Tibial artery (tissue), 4 donors: ENCODE data around the gene HIVEP1.

Experiments
- DNase-seq, 2 donors: peaks; one replicate each; pipeline ENCODE4 v3.0.0-alpha.2; 2019
- H3K27ac ChIP-seq, 2 donors: fragments of 200-600 bp; sonication (generic) in 1 of 2; 1 replicate in 1 of 2; 2 replicates in 1 of 2; pipeline ENCODE4 v1.5.1; 2018 to 2019; ENCODE audit warnings: mild to moderate bottlenecking in 1 of 2
- H3K27me3 ChIP-seq, 2 donors: fragments of 200-600 bp; sonication (generic) in 1 of 2; one replicate each; pipeline versions ENCODE4 v1.5.1 to v1.6.0; 2016 to 2019
- H3K36me3 ChIP-seq, 3 donors: fragments of 200-600 bp; sonication (generic) in 2 of 3; one replicate each; pipeline ENCODE4 v1.5.1; 2016 to 2019; ENCODE audit warnings: mild to moderate bottlenecking in 2 of 3
- H3K4me1 ChIP-seq, 4 donors: fragments of 200-600 bp; sonication (generic) in 2 of 4; 1 replicate in 3 of 4; 2 replicates in 1 of 4; pipeline ENCODE4 v1.5.1; 2016 to 2019
- H3K4me3 ChIP-seq, 2 donors: fragments of 200-600 bp; sonication (generic) in 1 of 2; 1 replicate in 1 of 2; 2 replicates in 1 of 2; pipeline ENCODE4 v1.5.1; 2018 to 2019; ENCODE audit warnings: mild to moderate bottlenecking in 2 of 2
- H3K9me3 ChIP-seq, 3 donors: fragments of 200-600 bp; sonication (generic) in 1 of 3; one replicate each; pipeline ENCODE4 v1.5.1; 2016 to 2019
- CTCF ChIP-seq, 2 experiments: fragments of 200-600 bp in 1 of 2; fragments of 450-650 bp in 1 of 2; IDR thresholded peaks; one replicate each; pipeline ENCODE4 v1.5.1; 2017 to 2019; ENCODE audit warnings: antibody characterized with exemption in 2 of 2, mild to moderate bottlenecking in 1 of 2, moderate library complexity in 1 of 2
- intact Hi-C: fragments of 100-400 bp; cut with DNase I; formaldehyde crosslinking; loops from one replicate; pipeline ENCODE4 v1.15.0; 2023; ENCODE audit warnings: low total_unique reads

HIVEP1 gene

GRCh38 chr6:11969092-11969491 is 43.0 kb upstream of the HIVEP1 start:
- Histone ChIP-seq H3K4me3 (peak overlapping the region in 1 of 2 donors; percentile 31), H3K27me3 (no peaks in the 10 kb centered on the region), H3K9me3 (no peaks in the 10 kb centered on the region), H3K27ac (no peak overlapping the region), H3K36me3 (no peaks in the 10 kb centered on the region), H3K4me1 (peaks cover 0 to 21% (median 8%) of the 10 kb centered on the region in 4 donors)
- no peak for TF ChIP-seq CTCF (IDR thresholded peaks at IDR 0.05)
- intact Hi-C loops: no loop called here
- no peak for DNase-seq

- no peaks in the 10 kb centered on the region for H3K27me3 ChIP-seq
- no peak for TF ChIP-seq CTCF (IDR thresholded peaks at IDR 0.05)
- peak in 1 of 2 donors; percentile 45 for DNase-seq
- intact Hi-C loops: no loop called here
- peaks cover 0 to 24% (median 10%) of the 10 kb centered on the region in 4 donors for H3K4me1 ChIP-seq
- H3K9me3 ChIP-seq: no peaks in the 10 kb centered on the region
- no peak overlapping the region for H3K4me3 ChIP-seq
- H3K27ac ChIP-seq: no peak overlapping the region
- H3K36me3 ChIP-seq: no peaks in the 10 kb centered on the region
Observed at GRCh38 chr6:11970114-11970513, 42.0 kb upstream of the HIVEP1 start.

GRCh38 chr6:11971154-11971553 is 41.0 kb upstream of the HIVEP1 start:
- no peak for DNase-seq
- TF ChIP-seq CTCF (IDR thresholded peaks at IDR 0.05): no peak
- Histone ChIP-seq H3K36me3 (no peaks in the 10 kb centered on the region), H3K9me3 (no peaks in the 10 kb centered on the region), H3K4me1 (peaks cover 0 to 24% (median 7%) of the 10 kb centered on the region in 4 donors), H3K27ac (no peak overlapping the region), H3K27me3 (no peaks in the 10 kb centered on the region), H3K4me3 (no peak overlapping the region)
- intact Hi-C loops: no loop called here

GRCh38 chr6:11972270-11972669 is 39.8 kb upstream of the HIVEP1 start:
- Histone ChIP-seq H3K27me3 (no peaks in the 10 kb centered on the region), H3K36me3 (no peaks in the 10 kb centered on the region), H3K27ac (no peak overlapping the region), H3K4me3 (no peak overlapping the region), H3K4me1 (peaks cover 0 to 24% (median 7%) of the 10 kb centered on the region in 4 donors), H3K9me3 (no peaks in the 10 kb centered on the region)
- no peak for TF ChIP-seq CTCF (IDR thresholded peaks at IDR 0.05)
- intact Hi-C loops: no loop called here
- DNase-seq: no peak

- intact Hi-C loops: no loop called here
- Histone ChIP-seq H3K4me3 (no peak overlapping the region), H3K36me3 (no peaks in the 10 kb centered on the region), H3K9me3 (no peaks in the 10 kb centered on the region), H3K27me3 (no peaks in the 10 kb centered on the region), H3K27ac (no peak overlapping the region), H3K4me1 (peaks cover 0 to 24% (median 7%) of the 10 kb centered on the region in 4 donors)
- no peak for TF ChIP-seq CTCF (IDR thresholded peaks at IDR 0.05)
- no peak for DNase-seq
Observed at GRCh38 chr6:11972806-11973205, 39.3 kb upstream of the HIVEP1 start.

GRCh38 chr6:11973238-11973637 is 38.9 kb upstream of the HIVEP1 start:
- intact Hi-C loops: no loop called here
- no peaks in the 10 kb centered on the region for H3K27me3 ChIP-seq
- H3K4me1 ChIP-seq: peaks cover 0 to 24% (median 6%) of the 10 kb centered on the region in 4 donors
- H3K36me3 ChIP-seq: no peaks in the 10 kb centered on the region
- H3K9me3 ChIP-seq: no peaks in the 10 kb centered on the region
- DNase-seq: no peak
- no peak for TF ChIP-seq CTCF (IDR thresholded peaks at IDR 0.05)
- no peak overlapping the region for H3K27ac ChIP-seq
- no peak overlapping the region for H3K4me3 ChIP-seq
